HG03175 (cell line): Measurements from ENCODE around the gene ARPC2.
"Not testable (repeated sequence)": the region's sequence is repeated elsewhere in the genome, so short reads cannot be mapped to it uniquely, and the experiment has no call there.

Source experiments
- ATAC-seq: cut with Tn5 transposase; IDR thresholded peaks from one replicate; pipeline ENCODE4 v1.9.1; 2021; ENCODE audit warnings: mild to moderate bottlenecking, moderate library complexity; ENCODE audit not compliant: unreplicated experiment

The ARPC2 gene

DNA sequence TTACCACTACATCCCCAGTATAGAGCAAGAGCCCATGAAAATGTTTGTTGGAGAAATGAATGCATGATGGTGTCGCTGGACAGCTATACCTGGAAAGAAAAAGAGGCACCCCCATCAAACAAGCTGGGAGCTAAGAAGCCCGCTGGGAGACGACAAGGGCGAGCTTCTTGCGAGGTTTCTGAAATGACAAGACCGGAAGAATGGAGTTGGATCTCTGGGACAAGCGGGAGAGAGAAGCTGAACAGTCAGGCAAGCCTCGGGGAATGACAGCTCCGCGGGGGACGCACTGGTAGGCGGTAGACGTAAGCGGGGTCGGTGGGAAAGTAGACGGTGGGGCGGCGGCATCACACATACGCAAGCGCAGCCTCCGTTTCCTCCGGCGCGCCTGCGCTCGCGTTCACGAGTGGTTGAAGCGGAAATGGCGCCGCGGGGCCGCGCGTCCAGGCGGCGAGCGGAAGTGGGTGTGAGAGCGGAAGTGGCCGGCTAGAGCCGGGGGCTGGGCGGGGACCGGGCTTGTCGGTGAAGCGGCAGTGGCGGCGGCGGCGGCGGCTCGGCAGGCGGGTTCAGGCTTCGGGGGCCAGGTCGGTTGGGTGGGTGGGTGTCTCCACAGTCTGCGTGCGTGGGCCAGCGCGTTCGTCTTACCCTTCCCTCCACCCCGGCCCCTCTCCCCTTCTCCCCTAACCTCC, at the start of gene ARPC2:
Gene ARPC2 (plus strand): TSS at position 516 of the 686 bp plus-strand sequence. CDS start 282 bp downstream, outside the sequence.
- ATAC-seq: peak; percentile 76

DNA sequence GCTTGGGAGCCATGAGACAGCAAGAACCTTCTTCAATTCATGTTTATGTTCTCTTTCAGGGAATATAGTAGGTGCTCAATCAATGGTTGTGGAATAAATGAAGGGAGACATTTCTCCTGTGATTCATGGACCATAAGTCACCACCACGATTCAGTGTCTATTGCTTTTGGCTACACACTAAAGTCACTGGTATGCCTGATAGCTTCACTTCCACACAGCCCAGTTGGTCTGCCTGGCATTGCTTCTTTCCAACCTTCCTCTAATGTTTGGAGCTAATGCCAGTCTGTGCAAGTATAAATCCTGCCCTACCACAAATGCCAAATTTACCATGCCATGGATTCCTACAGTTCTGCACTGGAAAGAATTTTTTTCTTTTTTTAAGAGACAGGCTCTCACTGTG, 49.0 kb upstream of the ARPC2 start:
- no peak for ATAC-seq

DNA sequence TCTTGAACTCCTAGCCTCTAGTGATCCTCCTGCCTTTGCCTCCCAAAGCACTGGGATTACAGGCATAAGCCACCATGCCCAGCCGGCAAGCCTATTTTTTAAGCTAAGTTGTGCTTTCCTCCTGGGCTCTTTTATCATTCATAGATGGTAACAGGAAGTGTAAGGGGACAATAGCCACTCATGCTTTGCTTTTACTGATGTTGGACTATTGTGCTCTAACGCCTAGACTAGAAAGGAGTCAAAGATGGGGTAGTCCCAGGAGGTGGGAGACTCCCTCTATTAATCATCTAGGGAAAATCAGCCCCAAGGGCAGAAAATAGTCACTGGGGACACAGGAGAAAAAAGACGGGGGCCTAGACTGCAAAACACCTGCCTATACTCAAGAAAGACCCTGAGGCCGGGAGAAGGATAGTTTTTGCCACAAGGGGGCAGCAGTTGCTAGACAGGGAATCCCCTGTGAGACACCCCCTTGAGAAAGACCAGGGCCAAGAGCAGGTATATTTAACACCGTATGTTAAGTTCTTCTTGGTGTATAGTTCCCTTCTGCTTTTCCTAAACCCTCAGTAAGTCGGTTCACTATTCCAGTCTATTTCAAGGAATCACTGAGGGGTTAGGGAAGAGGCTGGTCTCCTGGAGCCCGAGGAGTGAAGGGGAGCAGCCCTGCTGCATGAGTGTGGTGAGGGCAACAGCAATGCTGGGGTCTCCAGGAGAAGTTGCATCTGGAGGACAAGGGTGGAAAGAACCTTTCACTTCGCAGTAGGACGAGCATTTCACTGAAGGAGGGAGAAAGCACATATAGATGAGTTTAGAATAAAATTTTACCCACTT, 48.1 kb upstream of the ARPC2 start:
- ATAC-seq: no peak

DNA sequence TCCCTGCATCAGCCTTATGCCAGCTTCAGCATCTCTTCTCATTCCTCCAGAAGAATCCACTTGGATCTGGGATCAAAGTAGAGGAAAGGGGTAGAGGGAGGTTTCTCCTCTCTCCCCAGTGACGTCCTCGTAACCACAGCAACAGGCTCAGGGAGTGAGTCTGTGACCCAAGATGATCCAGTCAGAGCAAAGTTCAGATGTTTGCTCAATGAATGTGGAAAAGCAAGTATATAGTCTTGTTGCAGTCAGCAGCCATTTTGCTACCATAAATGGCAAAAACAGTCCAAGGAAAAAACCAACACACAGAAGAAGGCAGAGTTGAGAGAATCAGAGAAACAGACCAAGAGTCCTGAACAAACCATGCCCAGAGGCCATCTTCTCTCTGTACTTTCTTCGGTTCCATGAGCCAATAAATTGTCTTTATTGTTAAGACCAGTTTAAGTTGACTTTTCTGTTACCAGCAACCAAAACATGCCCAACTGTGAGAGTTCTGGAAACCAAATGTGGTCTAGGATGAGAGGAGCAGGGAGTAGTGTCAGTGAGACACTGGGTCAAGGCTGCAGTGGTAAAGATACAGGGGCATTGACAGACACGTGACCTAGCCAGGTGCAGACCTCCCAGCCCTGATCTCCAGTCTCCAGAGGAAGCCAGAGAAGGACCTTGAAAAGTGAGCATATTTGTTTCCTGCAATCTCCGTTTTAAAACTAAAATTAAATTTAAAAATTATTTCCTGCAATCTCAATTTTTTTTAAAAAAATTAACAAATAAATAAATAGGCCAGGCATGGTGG, 47.0 kb upstream of the ARPC2 start:
- no peak for ATAC-seq

DNA sequence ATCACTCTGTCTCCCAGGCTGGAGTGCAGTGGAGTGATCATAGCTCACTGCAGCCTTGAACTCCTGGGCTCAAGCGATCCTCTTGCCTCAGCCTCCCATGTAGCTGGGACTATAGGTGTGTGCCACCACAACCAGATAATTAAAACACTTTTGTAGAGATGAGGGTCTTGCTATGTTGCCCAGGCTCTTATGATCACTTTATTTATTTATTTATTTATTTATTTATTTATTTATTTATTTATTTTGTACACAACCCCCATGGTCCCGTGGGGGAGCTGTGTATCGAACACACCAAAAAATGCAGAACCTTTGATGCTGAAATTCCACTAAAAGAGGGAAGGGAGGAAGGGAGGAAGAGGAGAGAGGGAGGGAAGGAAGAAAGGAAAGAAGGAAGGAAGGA, 45.2 kb upstream of the ARPC2 start:
- ATAC-seq: not testable (repeated sequence)

DNA sequence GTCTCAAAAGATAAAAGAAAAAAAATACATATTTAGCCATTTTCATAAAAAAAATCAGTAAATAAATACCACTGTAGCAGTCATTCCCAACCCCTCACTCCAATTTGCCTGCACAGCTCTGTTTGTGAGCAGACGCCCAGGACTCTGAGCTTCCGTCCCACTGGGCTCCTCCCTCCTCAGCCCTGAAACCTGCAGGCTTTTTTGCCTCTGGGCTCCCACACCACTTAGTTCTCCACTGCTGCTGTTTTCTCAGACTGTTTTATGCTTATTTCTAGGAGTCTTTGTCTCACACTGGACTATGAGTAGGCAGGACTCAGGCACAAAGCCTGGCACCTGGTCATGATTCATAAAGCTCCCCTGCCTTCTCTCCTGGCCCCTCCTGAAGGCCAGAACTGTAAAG, 44.1 kb upstream of the ARPC2 start:
- no peak for ATAC-seq

DNA sequence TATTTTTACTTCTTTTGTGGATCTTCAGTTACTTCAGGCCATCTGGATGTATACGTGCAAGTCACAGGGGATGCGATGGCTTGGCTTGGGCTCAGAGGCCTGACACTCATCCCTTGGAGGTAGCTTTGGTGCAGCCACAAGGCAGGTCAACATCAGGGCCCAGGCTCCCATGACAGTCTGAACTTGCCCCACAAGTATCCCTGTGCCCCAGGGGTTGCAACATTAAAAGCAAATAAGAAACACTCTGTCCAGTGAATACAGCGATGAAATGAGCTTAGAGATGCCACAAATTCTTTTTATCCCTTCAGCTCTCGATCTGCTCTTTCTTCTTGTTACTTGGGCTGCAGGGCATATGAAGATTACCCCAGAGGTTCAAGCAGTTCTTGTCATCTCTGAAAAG, 37.2 kb upstream of the ARPC2 start:
- no peak for ATAC-seq

DNA sequence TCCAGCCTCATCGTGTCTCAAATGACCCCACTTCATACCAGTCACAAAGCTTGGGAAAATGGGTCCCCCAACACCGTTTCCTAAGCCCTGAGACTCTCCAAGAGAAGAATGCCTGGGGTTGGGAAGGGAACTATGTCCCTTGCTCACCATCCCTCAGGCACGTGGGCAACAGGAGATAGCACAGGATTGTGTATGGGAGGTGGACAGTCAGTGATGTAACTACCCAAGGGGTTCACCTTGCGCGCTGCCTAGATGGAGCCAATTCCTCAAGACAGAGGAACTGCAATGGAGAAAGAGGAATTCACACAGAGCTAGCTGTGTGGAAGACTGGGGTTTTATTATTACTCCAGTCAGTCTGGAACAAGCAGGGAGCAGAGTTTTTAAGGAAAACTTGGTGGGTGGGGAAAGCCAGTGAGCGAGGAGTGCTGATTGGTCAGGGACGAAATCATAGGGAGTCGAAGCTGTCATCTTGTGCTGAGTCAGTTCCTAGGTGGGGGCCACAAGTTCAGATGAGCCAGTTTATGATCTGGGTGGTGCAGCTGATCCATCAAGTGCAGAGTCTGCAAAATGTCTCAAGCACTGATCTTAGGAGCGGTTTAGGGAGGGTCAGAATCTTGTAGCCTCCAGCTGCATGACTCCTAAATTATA, 36.4 kb upstream of the ARPC2 start:
- no peak for ATAC-seq

DNA sequence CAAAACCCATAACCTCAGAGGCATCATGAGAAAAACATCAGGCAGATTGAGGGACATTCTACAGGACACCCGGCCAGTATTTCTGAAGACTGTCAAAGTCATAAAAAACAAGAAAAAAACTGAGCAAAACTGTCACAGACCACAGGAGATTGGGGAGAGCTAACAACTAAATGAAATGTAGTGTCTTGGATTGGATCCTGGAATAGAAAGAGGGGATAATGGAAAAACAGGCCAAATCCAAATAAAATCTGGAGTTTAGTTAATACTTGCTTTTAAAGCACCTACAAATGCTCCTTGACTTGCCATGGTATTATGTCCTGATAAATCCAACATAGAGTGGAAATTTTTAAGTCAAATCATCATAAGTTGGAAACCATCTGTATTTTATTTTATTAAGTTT, 32.7 kb upstream of the ARPC2 start:
- ATAC-seq: no peak

DNA sequence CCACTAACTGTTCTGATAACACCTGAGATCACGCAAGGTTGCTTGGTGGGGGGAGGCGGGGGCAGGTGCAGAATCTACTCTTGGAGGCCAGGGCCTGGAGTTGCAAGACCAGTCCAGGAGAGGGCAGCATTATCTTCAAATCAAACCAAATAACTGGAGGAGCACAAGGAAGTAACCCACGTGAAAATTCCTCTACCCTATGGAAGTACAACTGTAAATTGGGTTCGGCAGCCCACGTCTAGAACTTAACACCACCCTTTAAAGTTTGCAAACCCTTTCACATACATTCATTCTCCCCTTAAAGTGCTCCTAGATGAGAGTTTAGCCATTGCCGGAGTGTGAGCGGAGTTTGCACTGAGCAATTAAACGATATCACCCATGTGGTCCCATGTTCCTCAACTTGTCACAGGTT, 30.6 kb upstream of the ARPC2 start:
- ATAC-seq: peak; percentile 82

DNA sequence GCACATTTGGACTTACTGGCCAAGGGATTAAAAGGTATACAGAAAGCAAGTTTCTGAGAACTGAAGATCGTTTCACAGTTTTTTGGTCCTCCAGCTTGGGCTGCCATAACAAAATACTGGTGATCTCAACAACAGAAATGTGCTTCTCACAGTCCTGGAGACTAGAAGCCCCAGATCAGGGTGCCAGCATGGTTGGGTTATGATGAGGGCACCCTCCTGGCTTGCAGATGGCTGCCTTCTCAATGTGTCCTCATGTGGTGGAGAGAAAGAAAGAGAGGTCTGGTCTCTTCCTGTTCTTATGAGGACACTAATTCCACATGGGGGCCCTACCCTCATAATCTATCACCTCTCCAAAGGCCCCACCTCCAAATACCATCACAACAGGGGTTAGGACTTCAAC, 30.1 kb upstream of the ARPC2 start:
- ATAC-seq: no peak

DNA sequence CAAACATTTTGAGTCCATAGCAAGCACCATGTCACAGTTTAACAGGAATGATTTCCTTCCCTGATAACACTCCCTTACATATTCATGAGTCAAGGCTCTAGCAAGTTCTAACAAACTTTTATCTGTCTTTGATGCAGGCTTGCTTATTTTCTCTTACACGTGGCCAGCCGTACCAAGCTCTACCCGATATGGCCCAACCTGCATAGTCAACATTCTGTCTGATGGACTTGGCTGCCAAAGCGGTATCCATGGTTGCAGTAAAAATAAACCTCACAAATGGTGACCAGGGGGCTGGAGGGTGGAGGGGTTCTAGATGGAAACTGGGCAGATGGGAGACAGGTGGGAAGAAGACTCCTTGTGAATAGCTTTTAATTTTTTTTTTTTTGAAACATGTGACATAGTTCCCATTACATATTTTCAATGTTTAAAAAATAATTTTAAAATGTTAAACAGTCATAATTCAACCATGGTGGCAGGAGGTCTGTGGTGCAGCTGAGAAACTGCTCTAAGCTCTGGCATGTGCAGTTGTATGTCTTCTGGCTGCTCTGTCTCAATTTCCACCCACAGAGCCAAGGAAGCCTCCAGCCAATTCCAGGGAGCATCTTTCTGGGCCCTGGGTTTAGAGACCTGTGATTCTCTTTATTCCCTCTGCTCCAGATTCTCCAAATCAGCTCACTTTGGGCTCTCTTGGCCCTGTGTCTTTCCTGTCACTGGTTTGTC, 29.5 kb upstream of the ARPC2 start:
- no peak for ATAC-seq

DNA sequence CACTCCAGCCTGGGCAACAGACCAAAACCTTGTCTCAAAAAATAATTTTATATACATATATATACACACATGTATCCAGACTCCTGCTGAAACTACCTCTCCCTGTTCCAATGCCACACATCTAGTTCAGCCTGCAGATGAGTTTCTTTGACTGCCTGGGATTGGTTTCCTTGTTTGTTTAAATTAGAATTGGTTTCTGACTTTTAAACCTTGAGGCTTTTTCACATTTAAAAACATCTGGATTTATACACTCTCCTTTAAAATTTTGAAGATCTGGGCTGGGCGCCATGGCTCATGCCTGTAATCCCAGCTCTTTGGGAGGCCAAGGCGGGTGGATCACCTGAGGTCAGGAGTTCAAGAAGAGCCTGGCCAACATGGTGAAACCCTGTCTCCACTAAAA, 28.5 kb upstream of the ARPC2 start:
- no peak for ATAC-seq

DNA sequence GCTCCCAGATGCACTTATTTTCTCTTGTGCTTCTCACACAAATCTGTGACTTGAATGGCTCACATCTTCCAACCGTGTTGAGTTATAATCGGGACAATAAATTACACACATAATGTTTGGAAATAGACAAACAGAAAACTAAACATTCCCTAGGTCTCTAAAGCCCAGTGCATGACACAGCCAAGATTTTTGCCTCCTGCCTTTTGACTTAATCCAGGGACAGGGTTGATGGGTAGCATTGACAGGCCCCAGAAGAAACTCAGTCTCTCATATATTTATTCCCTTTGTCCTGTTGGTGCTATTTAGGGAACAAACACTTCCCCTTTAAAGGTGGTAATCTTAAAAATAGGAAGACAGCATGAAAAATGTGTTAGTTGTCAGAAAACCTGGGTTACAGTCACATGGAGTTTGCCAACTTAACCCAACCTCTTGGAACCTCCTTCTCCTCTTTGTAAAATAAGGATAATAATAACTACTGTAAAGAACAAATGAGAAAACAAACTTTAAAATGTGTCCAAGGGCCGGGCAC, 24.0 kb upstream of the ARPC2 start:
- no peak for ATAC-seq

DNA sequence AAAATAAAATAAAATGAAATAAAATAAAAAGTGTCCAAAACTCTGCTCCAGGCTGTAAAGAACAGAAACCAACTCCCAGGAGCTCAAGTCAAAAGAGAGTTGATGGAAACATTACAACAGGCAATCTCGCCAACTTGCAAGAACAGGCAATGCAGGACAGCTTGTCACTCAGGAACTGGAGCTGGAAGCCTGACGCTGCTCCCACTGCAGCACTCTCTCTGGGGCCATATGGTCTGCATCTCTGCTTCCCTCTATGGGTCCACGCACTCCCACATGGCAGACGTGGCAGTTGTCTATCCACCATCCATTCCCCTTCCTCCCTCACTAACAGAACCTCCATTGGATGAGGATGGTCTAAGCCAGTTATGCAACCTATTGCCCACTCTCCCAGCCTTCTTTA, 23.3 kb upstream of the ARPC2 start:
- ATAC-seq: no peak

DNA sequence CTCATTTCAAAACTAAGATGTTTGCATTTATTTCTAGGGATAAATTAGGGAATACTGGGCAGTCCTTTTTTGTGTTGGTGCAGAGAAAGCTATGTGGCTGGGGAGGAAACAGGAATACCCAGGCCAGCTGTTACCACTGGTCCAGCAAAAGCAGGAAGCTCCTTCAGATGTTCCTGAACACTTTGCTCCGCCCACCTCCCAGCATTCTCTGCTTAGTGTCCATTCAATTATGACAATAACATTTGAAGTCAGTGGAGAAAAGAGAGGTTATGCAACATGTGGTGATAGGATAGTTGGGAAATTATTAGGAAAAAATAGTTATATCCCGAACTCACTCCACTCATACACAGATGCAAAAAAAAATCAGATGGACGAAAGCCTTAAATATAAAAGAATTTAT, 22.1 kb upstream of the ARPC2 start:
- ATAC-seq: no peak

DNA sequence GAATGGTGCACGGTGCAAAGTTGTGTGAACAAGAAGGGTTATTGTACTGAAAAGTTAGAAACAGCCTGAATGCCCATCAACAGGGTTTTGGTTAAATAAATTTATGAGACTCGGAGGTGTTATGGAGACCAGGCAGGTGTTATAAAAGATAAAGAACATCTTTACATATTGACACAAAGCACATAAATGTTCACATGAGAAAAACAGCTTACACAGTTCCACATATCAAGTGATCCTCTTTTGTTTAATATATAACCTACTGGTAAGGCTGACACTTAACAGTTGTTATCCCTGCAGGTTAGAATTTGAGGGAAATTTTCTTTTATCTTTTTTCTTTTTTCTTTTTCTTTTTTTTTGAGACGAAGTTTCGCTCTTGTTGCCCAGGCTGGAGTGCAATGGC, 20.0 kb upstream of the ARPC2 start:
- no peak for ATAC-seq

DNA sequence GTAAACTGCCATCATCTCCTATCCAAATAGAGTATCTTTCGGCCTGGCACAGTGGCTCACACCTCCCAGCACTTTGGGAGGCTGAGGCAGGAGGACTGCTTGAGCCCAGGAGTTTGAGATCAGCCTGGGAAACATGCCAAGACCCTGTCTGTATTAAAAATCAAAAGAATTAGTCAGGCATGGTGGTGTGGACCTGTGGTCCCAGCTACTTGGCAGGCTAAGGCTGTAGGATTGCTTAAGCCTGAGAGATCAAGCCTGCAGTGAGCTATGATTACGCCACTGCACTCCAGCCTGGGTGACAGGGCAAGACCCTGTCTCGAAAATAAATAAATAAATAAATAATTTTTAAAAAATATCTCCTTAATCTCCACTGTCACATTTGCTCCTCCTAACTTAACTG, 14.7 kb upstream of the ARPC2 start:
- no peak for ATAC-seq

DNA sequence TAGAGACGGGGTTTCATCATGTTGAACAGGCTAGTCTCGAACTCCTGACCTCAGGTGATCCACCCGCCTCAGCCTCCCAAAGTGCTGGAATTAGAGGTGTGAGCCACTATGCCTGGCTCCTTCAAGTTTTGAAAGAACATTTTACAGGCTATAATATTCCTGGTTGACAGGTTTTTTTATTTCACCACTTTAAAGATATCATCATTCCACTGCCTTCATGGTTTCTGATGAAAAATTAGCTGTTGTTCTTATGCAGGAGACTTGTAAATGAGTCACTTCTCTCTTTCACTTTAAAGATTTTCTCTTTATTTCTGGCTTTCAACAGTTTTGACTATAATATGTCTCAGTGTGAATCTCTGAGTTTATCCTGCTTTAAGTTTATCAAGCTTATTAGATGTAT, 7.9 kb upstream of the ARPC2 start:
- no peak for ATAC-seq

DNA sequence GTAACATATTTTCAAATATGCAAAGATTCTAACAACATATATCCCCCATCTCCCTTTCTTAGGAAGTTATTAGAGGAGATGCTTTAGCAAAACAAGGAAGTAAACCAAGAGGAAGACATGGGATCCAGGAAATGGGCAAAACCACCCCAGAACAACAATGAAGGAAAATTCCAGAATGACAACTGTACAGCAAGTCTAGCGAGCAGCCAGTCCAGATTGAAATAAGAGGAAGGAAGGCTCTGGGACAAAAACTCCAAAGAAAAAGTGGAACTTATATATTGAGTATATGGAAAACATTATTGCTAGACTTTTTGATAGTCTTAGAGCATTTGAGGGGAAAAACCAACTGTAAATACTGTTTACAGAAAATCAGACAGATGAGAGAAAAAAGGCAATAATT, 2.9 kb upstream of the ARPC2 start:
- no peak for ATAC-seq
